ENCODE data around the gene CFAP20DC.

DNA sequence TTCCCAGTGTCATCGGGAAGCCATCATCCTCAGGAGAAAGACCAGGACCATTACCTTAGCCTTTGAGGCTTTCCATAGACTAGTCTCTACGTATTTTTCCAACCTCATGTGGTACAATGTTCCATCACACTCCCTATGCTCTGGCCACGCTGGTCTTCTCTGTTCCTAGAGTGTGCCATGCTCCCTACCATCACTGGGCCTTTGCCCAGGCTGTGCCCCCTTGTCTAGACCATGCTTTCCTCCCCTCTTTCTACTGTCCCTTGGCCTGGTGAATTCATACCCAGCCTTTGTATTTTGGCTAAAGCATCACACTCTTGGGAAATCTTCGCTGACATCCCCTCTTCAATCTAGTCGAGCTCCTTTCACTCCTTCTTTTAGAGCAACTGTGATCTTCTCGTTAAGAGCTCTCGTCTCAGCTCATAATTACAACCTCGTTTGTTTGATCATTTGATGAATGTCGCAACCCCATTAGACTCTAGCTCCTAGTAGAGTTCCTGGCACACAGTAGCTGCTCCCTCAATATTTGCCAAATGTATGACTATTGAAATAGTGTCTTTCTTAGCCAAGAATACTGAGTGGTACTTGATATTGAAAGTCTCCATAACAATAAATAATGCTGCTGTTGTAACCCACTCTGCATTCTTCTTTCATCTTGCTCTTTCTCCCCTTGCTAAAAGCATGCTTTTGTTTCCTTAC, 283.1 kb downstream of the CFAP20DC start:
- no peak for TF ChIP-seq FOXM1 (IDR thresholded peaks at IDR 0.05; ENCODE audit: borderline replicate concordance)
- no peak for TF ChIP-seq ELF4 (IDR thresholded peaks at IDR 0.05)
- TF ChIP-seq BHLHE40 (IDR thresholded peaks at IDR 0.05; ENCODE audit: borderline replicate concordance), result no peak
- no peak for TF ChIP-seq NFRKB (IDR thresholded peaks at IDR 0.05)
- no peak for TF ChIP-seq SUZ12 (IDR thresholded peaks at IDR 0.05)
- no peak for TF ChIP-seq ZNF384 (IDR thresholded peaks at IDR 0.05)
- no peak for TF ChIP-seq FOXA1 (IDR thresholded peaks at IDR 0.05)
- TF ChIP-seq TARDBP (IDR thresholded peaks at IDR 0.05), result no peak
- TF ChIP-seq CTBP1 (IDR thresholded peaks at IDR 0.05; ENCODE audit: borderline replicate concordance), result no peak
- no peak for TF ChIP-seq ARNT (IDR thresholded peaks at IDR 0.05)
- TF ChIP-seq SP1 (IDR thresholded peaks at IDR 0.05), result no peak
- no peak for TF ChIP-seq HDGF (IDR thresholded peaks at IDR 0.05; ENCODE audit: borderline replicate concordance)
- no peak for TF ChIP-seq FOXK2 (IDR thresholded peaks at IDR 0.05)
